Measurements from ENCODE around the gene PIGT. TPM values are rescaled to one million over a fixed set of nuclear protein-coding genes. Genes with fewer than 3 reads are reported as not detected.

PIGT gene
- total and polyA plus RNA-seq, 2 of the 13 experiments (the other 11 are each of a cell fraction or from before 2014, with no cell fraction given) = 65.9 to 74.1 TPM

DNA sequence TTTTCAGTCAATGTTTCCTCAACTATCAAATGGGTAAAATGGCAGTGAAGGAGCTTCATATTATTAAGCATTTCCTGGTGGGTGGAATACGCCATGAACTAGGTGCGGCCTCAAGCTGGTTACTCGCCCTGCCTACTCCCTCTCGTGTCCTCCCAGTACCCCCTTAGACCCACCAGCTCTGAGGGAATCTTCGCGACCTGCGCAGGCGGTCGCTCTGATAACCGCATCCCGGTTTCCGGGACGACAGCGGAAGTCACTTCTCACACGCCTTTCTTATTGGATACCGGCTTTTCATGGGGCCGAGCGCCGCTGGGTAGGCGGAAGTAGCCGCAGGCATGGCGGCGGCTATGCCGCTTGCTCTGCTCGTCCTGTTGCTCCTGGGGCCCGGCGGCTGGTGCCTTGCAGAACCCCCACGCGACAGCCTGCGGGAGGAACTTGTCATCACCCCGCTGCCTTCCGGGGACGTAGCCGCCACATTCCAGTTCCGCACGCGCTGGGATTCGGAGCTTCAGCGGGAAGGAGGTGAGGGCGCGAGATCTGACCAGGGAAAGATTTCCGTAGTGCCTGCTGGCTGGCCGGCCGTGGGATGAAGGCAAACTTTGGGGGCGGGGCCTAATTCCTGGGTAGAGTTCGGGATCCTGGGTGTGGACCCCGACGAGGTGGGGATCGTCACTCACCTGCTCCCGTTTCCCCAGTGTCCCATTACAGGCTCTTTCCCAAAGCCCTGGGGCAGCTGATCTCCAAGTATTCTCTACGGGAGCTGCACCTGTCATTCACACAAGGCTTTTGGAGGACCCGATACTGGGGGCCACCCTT lies at the start of gene PIGT (continued):
- TF ChIP-seq, protein P1, sequence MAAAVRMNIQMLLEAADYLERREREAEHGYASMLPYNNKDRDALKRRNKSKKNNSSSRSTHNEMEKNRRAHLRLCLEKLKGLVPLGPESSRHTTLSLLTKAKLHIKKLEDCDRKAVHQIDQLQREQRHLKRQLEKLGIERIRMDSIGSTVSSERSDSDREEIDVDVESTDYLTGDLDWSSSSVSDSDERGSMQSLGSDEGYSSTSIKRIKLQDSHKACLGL (CRISPR knock-in tag; IDR thresholded peaks at IDR 0.05) = peak; percentile 94
- TF ChIP-seq SP1 (IDR thresholded peaks at IDR 0.05) (no peak), SP1 (CRISPR knock-in tag; IDR thresholded peaks at IDR 0.05) (no peak; the same call in 1 of the 2 replicates), HMG20B (CRISPR knock-in tag; conservative IDR thresholded peaks at IDR 0.05) (peak; percentile 69; the same call in 1 of the 2 replicates), ZNF441 (CRISPR knock-in tag; IDR thresholded peaks at IDR 0.05; ENCODE audit: borderline replicate concordance) (peak; percentile 70), ZNF746 (CRISPR knock-in tag; IDR thresholded peaks at IDR 0.05) (peak; percentile 50; the same call in 1 of the 2 replicates), YEATS4 (CRISPR knock-in tag; IDR thresholded peaks at IDR 0.05; ENCODE audit: borderline replicate concordance) (peak; percentile 93), ZNF296 (CRISPR knock-in tag; conservative IDR thresholded peaks at IDR 0.05) (0 out of 2 replicates have a peak, but pooled peaks have one; percentile 65), ZMYM3 (CRISPR knock-in tag; IDR thresholded peaks at IDR 0.05) (0 out of 2 replicates have a peak, but pooled peaks have one; percentile 31), CEBPB (IDR thresholded peaks at IDR 0.05; ENCODE audit: borderline replicate concordance, low read depth, low read length) (no peak), IRX3 (CRISPR knock-in tag; IDR thresholded peaks at IDR 0.05; ENCODE audit: borderline replicate concordance, low read depth) (peak; percentile 56), U2AF2 (IDR thresholded peaks at IDR 0.05; ENCODE audit: low read depth, low read length) (no peak; the same call in 1 of the 2 replicates), ZNF230 (CRISPR knock-in tag; IDR thresholded peaks at IDR 0.05) (peak; percentile 85; the same call in 1 of the 2 replicates), AGO2 (optimal IDR thresholded peaks at IDR 0.05; ENCODE audit: low read depth, low read length) (peak; percentile 84), RBAK (CRISPR knock-in tag; IDR thresholded peaks at IDR 0.05) (no peak), MTA3 (CRISPR knock-in tag; IDR thresholded peaks at IDR 0.05) (no peak)
- TF ChIP-seq, protein P2, sequence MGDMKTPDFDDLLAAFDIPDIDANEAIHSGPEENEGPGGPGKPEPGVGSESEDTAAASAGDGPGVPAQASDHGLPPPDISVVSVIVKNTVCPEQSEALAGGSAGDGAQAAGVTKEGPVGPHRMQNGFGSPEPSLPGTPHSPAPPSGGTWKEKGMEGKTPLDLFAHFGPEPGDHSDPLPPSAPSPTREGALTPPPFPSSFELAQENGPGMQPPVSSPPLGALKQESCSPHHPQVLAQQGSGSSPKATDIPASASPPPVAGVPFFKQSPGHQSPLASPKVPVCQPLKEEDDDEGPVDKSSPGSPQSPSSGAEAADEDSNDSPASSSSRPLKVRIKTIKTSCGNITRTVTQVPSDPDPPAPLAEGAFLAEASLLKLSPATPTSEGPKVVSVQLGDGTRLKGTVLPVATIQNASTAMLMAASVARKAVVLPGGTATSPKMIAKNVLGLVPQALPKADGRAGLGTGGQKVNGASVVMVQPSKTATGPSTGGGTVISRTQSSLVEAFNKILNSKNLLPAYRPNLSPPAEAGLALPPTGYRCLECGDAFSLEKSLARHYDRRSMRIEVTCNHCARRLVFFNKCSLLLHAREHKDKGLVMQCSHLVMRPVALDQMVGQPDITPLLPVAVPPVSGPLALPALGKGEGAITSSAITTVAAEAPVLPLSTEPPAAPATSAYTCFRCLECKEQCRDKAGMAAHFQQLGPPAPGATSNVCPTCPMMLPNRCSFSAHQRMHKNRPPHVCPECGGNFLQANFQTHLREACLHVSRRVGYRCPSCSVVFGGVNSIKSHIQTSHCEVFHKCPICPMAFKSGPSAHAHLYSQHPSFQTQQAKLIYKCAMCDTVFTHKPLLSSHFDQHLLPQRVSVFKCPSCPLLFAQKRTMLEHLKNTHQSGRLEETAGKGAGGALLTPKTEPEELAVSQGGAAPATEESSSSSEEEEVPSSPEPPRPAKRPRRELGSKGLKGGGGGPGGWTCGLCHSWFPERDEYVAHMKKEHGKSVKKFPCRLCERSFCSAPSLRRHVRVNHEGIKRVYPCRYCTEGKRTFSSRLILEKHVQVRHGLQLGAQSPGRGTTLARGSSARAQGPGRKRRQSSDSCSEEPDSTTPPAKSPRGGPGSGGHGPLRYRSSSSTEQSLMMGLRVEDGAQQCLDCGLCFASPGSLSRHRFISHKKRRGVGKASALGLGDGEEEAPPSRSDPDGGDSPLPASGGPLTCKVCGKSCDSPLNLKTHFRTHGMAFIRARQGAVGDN (CRISPR knock-in tag; IDR thresholded peaks at IDR 0.05) = peak; percentile 98
- TF ChIP-seq, protein P3, sequence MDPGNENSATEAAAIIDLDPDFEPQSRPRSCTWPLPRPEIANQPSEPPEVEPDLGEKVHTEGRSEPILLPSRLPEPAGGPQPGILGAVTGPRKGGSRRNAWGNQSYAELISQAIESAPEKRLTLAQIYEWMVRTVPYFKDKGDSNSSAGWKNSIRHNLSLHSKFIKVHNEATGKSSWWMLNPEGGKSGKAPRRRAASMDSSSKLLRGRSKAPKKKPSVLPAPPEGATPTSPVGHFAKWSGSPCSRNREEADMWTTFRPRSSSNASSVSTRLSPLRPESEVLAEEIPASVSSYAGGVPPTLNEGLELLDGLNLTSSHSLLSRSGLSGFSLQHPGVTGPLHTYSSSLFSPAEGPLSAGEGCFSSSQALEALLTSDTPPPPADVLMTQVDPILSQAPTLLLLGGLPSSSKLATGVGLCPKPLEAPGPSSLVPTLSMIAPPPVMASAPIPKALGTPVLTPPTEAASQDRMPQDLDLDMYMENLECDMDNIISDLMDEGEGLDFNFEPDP (CRISPR knock-in tag; conservative IDR thresholded peaks at IDR 0.05) = no peak
- TF ChIP-seq, protein P4, sequence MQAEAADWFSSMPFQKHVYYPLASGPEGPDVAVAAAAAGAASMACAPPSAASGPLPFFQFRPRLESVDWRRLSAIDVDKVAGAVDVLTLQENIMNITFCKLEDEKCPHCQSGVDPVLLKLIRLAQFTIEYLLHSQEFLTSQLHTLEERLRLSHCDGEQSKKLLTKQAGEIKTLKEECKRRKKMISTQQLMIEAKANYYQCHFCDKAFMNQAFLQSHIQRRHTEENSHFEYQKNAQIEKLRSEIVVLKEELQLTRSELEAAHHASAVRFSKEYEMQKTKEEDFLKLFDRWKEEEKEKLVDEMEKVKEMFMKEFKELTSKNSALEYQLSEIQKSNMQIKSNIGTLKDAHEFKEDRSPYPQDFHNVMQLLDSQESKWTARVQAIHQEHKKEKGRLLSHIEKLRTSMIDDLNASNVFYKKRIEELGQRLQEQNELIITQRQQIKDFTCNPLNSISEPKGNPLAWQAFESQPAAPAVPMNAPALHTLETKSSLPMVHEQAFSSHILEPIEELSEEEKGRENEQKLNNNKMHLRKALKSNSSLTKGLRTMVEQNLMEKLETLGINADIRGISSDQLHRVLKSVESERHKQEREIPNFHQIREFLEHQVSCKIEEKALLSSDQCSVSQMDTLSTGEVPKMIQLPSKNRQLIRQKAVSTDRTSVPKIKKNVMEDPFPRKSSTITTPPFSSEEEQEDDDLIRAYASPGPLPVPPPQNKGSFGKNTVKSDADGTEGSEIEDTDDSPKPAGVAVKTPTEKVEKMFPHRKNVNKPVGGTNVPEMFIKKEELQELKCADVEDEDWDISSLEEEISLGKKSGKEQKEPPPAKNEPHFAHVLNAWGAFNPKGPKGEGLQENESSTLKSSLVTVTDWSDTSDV (CRISPR knock-in tag; IDR thresholded peaks at IDR 0.05) = 0 out of 2 replicates have a peak, but pooled peaks have one; percentile 85

Measured in HepG2 (cell line).